Caki2 (cell line): ENCODE results near the gene TFDP1. TPM values are rescaled to one million over a fixed set of nuclear protein-coding genes. Genes with fewer than 3 reads are reported as not detected.

Experiments
- DNase-seq: peaks from one replicate; pipeline ENCODE4 v3.0.0-alpha.2; 2015; ENCODE audit warnings: low read depth
- in situ Hi-C: cut with HindIII; loops from 2 replicates; pipeline ENCODE4 v1.10.0; 2016; ENCODE audit warnings: low sequenced_read_pairs, low pct_unique_long_range_greater_than_20kb, mixed read lengths
- total RNA-seq: library from RNA; depleted of rRNA; stranded (reverse); fragments of >200 nt; shearing (Covaris generic); gene quantifications from 2 replicates; pipeline ENCODE4 v1.2.3, GENCODE V29; 2014; ENCODE audit warnings: low replicate concordance

The TFDP1 gene
- total RNA-seq, 1 experiment from 2014 or later, result 16.8 TPM

GRCh38 chr13:113548171-113548641 is 36.3 kb upstream of the TFDP1 start:
- DNase-seq, result no peak

GRCh38 chr13:113548778-113549621 is 35.6 kb upstream of the TFDP1 start:
- DNase-seq, result no peak
- in situ Hi-C loops, result no loop called here

More at GRCh38 chr13:113548171-113548641, 36.3 kb upstream of the TFDP1 start:
- in situ Hi-C loops, result no loop called here

- in situ Hi-C loops, result no loop called here
- no peak for DNase-seq
Observed at GRCh38 chr13:113550453-113550852, 34.1 kb upstream of the TFDP1 start.

GRCh38 chr13:113551081-113552000 is 33.2 kb upstream of the TFDP1 start:
- in situ Hi-C loops, result no loop called here
- no peak for DNase-seq

GRCh38 chr13:113552079-113552478 is 32.5 kb upstream of the TFDP1 start:
- in situ Hi-C loops, result no loop called here
- no peak for DNase-seq

GRCh38 chr13:113552786-113553434 is 31.6 kb upstream of the TFDP1 start:
- DNase-seq, result no peak
- in situ Hi-C loops, result no loop called here

GRCh38 chr13:113553511-113554332 is 30.8 kb upstream of the TFDP1 start:
- in situ Hi-C loops, result no loop called here
- no peak for DNase-seq

GRCh38 chr13:113554333-113554700 is 30.2 kb upstream of the TFDP1 start:
- no peak for DNase-seq
- in situ Hi-C loops, result no loop called here

GRCh38 chr13:113555141-113555540 is 29.4 kb upstream of the TFDP1 start:
- in situ Hi-C loops, result no loop called here

GRCh38 chr13:113557013-113557412 is 27.5 kb upstream of the TFDP1 start:
- DNase-seq, result no peak
- in situ Hi-C loops, result no loop called here

More at GRCh38 chr13:113555141-113555540, 29.4 kb upstream of the TFDP1 start:
- DNase-seq, result no peak

- in situ Hi-C loops, result no loop called here
- no peak for DNase-seq
Observed at GRCh38 chr13:113558461-113558860, 26.1 kb upstream of the TFDP1 start.

- in situ Hi-C loops, result no loop called here
- no peak for DNase-seq
Observed at GRCh38 chr13:113559061-113559460, 25.5 kb upstream of the TFDP1 start.

- no peak for DNase-seq
- in situ Hi-C loops, result no loop called here
Observed at GRCh38 chr13:113559901-113560644, 24.5 kb upstream of the TFDP1 start.

GRCh38 chr13:113560645-113561416 is 23.7 kb upstream of the TFDP1 start:
- DNase-seq, result no peak
- in situ Hi-C loops, result no loop called here

- no peak for DNase-seq
- in situ Hi-C loops, result no loop called here
Observed at GRCh38 chr13:113561417-113562084, 23.0 kb upstream of the TFDP1 start.
